Thoracic aorta (tissue), 2 donors: ENCODE measurements around the gene PPP2R1B. TPM values are rescaled to one million over a fixed set of nuclear protein-coding genes. Genes with fewer than 3 reads are reported as not detected.

Experiments used
- ATAC-seq: fragments of 150-250 bp; one replicate; pipeline ENCODE4 v1.8.0; 2017; ENCODE audit warnings: low read depth; ENCODE audit not compliant: insufficient number of reproducible peaks, low FRiP score
- DNase-seq: peaks from one replicate; pipeline ENCODE4 v3.0.0-alpha.2; 2020; ENCODE audit warnings: low spot score
- H3K27ac ChIP-seq, 2 donors: fragments of 200-600 bp; sonication (generic); 1 replicate in 1 of 2; 2 replicates in 1 of 2; pipeline ENCODE4 v1.5.1; 2016; ENCODE audit warnings: mild to moderate bottlenecking in 2 of 2, moderate library complexity in 2 of 2
- H3K27me3 ChIP-seq: fragments of 200-600 bp; sonication (generic); replicated peaks from 2 replicates; pipeline ENCODE4 v1.6.0; 2016; ENCODE audit warnings: mild to moderate bottlenecking; ENCODE audit not compliant: insufficient read depth
- H3K36me3 ChIP-seq: fragments of 200-600 bp; sonication (generic); one replicate; pipeline ENCODE4 v1.5.1; 2016
- H3K4me1 ChIP-seq, 2 donors: fragments of 200-600 bp; sonication (generic); 1 replicate in 1 of 2; 2 replicates in 1 of 2; pipeline versions ENCODE4 v1.5.1 to v1.6.0; 2016; ENCODE audit warnings: low read depth in 2 of 2, mild to moderate bottlenecking in 1 of 2; ENCODE audit not compliant: control insufficient read depth in 1 of 2
- H3K4me3 ChIP-seq: fragments of 200-600 bp; sonication (generic); 2 replicates; pipeline ENCODE4 v1.5.1; 2016; ENCODE audit warnings: mild to moderate bottlenecking
- H3K9me3 ChIP-seq: fragments of 200-600 bp; sonication (generic); 2 replicates; pipeline ENCODE4 v1.5.1; 2016
- total RNA-seq, 2 donors: library from RNA; depleted of rRNA; stranded (reverse); fragments of >200 nt; gene quantifications; one replicate each; pipeline versions ENCODE4 v1.1.0 to v1.2.3, GENCODE V29; 2016
- TF ChIP-seq, protein P1 (sequence below): fragments of 200-600 bp; sonication (generic); IDR thresholded peaks from one replicate; pipeline ENCODE4 v1.5.1; 2019; ENCODE audit warnings: antibody characterized with exemption

PPP2R1B gene
- total RNA-seq, 2 donors from 2014 or later: 22.5 to 34.5 TPM

DNA sequence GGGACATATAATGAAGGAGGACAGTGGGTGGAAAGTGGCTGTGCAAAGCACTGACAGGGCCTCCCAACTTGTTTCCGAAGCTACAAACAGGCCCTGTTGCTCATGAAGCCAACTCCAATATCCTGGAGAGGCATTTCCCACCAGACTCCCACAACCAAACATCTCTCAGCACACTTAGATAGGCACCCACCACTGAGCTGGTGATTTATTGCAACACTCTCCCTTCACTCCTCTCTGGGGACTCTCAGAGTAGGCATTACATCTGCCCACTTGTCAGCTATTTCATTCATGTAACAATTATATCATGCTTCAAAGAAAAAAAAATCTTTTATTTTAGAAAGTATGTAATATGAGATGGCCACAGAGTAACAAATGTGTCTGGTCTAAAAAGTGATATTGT is 32.1 kb upstream of the PPP2R1B start:
- H3K4me1 ChIP-seq: no peaks in the 10 kb centered on the region
- H3K36me3 ChIP-seq: peaks cover 7% of the 10 kb centered on the region
- no peak overlapping the region for H3K27ac ChIP-seq
- no peak overlapping the region for H3K4me3 ChIP-seq
- no peak for ATAC-seq
- no peak for DNase-seq
- no peaks in the 10 kb centered on the region for H3K9me3 ChIP-seq
- no peaks in the 10 kb centered on the region for H3K27me3 ChIP-seq
- TF ChIP-seq, protein P1, sequence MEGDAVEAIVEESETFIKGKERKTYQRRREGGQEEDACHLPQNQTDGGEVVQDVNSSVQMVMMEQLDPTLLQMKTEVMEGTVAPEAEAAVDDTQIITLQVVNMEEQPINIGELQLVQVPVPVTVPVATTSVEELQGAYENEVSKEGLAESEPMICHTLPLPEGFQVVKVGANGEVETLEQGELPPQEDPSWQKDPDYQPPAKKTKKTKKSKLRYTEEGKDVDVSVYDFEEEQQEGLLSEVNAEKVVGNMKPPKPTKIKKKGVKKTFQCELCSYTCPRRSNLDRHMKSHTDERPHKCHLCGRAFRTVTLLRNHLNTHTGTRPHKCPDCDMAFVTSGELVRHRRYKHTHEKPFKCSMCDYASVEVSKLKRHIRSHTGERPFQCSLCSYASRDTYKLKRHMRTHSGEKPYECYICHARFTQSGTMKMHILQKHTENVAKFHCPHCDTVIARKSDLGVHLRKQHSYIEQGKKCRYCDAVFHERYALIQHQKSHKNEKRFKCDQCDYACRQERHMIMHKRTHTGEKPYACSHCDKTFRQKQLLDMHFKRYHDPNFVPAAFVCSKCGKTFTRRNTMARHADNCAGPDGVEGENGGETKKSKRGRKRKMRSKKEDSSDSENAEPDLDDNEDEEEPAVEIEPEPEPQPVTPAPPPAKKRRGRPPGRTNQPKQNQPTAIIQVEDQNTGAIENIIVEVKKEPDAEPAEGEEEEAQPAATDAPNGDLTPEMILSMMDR: no peak

DNA sequence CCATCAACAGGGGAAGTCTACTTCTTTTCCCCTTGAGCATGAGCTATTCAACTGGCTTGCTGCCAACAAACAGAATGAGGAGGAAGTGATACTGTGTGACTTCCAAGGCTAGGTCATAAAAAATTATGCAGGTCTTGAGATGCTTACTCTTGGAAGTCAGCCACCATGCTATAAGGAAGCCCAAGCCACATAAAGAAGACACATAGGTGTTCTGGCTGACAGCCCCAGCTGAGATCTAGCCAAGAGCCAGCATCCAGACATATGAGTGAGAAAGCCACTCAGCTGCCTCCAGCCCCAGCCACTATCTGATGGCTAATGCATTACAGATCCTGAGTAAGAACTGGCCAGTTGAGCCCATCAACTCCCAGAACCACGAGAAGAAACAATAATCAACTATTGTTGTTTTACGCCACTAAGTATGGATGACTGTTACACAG is 31.0 kb upstream of the PPP2R1B start:
- H3K27ac ChIP-seq: no peak overlapping the region
- no peak for DNase-seq
- no peaks in the 10 kb centered on the region for H3K4me1 ChIP-seq
- H3K27me3 ChIP-seq: no peaks in the 10 kb centered on the region
- no peak overlapping the region for H3K4me3 ChIP-seq
- no peaks in the 10 kb centered on the region for H3K9me3 ChIP-seq
- peaks cover 6% of the 10 kb centered on the region for H3K36me3 ChIP-seq
- TF ChIP-seq, protein P1: no peak
- no peak for ATAC-seq

DNA sequence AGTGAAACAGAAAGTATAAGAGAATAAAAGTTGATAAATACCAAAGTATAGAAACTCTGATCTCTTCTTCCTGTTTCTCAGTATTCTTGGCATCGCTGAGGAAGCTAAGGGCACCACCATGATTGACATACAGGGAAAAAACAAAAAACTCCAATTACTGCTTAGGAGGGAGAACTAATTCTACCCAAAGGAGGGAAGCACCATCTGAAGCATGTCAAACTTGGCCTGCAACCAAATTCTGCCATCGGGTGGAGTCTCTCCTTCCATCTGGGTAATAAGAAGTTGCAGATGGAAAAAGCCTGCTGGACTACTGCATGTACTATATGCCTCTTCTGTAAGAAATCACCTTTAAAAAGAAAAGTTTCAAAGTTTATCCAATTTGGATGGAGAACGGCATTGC is 30.5 kb upstream of the PPP2R1B start:
- no peak for DNase-seq
- H3K9me3 ChIP-seq: no peaks in the 10 kb centered on the region
- H3K27ac ChIP-seq: no peak overlapping the region
- H3K4me1 ChIP-seq: no peaks in the 10 kb centered on the region
- TF ChIP-seq, protein P1: no peak
- no peak overlapping the region for H3K4me3 ChIP-seq
- ATAC-seq: no peak
- peaks cover 2% of the 10 kb centered on the region for H3K36me3 ChIP-seq
- no peaks in the 10 kb centered on the region for H3K27me3 ChIP-seq

DNA sequence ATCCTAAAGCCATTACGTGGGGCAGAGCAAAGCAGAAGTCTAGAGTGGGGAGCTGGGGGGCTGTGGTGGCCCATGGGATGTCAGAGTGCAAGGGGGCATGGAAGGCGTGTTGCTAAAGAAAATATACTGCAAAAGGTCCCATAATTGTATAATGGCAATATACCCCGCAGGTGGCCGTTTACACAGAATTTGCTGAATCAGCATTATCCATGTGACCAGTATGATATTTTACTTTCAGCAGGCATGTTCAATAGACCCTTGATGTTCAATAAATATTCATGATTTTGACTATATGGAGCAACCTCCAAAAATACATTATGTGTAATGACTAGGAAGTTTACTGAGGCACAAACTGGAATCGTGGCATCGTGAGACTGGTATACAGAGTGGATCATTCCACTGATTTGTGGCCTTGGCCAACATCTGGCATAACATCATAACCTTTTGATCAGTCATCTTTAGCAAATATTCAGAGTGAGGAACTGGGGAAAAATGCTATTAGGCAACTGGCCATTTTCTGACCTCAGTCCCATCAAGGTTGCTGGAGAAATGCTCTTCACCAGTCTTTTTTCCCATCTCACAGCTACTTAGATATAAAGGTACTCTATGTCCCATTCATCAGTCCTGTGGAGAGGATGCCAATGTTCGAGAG is 29.3 kb upstream of the PPP2R1B start:
- TF ChIP-seq, protein P1: no peak
- no peaks in the 10 kb centered on the region for H3K36me3 ChIP-seq
- no peak overlapping the region for H3K27ac ChIP-seq
- no peaks in the 10 kb centered on the region for H3K4me1 ChIP-seq
- DNase-seq (no peak), ATAC-seq (no peak)
- H3K27me3 ChIP-seq: no peaks in the 10 kb centered on the region
- no peak overlapping the region for H3K4me3 ChIP-seq
- no peaks in the 10 kb centered on the region for H3K9me3 ChIP-seq

DNA sequence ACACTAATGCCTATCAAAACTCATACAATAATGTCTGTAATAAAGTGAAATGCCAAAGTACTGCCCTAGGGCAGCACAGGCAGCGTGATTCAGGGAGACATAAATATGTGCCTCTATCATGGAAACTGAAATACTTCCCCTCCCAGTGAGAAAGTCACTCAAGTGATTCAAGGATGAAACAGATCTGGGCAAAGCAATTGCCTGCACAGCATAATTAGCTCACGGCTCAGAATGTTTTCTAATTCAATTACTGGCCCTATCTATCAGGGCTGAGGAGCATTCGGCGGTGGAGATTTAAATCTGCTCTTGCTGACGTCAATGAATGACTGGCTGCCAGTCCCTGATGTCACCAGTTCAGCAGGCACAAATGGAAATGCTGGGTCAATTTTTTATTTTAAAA is 27.7 kb upstream of the PPP2R1B start:
- TF ChIP-seq, protein P1: no peak
- no peaks in the 10 kb centered on the region for H3K36me3 ChIP-seq
- H3K9me3 ChIP-seq: no peaks in the 10 kb centered on the region
- no peak overlapping the region for H3K27ac ChIP-seq
- H3K27me3 ChIP-seq: no peaks in the 10 kb centered on the region
- no peak for ATAC-seq
- no peaks in the 10 kb centered on the region for H3K4me1 ChIP-seq
- no peak overlapping the region for H3K4me3 ChIP-seq
- no peak for DNase-seq
